LoVo (cell line): Measurements from ENCODE around the gene SHC2.
"Not testable (repeated sequence)": the region's sequence is repeated elsewhere in the genome, so short reads cannot be mapped to it uniquely, and the experiment has no call there.

ENCODE experiments used
- DNase-seq: peaks from one replicate; pipeline ENCODE4 v3.0.0-alpha.2; 2016; ENCODE audit warnings: low spot score

SHC2 gene

GRCh38 chr19:389255-389934 lies 71.4 kb downstream of the SHC2 start:
- no peak for DNase-seq

- DNase-seq = no peak
Observed at GRCh38 chr19:388691-389090, 72.1 kb downstream of the SHC2 start.

GRCh38 chr19:387777-388176 lies 73.1 kb downstream of the SHC2 start:
- DNase-seq = no peak

GRCh38 chr19:386632-387301 lies 74.1 kb downstream of the SHC2 start:
- not testable (repeated sequence) for DNase-seq

- not testable (repeated sequence) for DNase-seq
Observed at GRCh38 chr19:386189-386588, 74.6 kb downstream of the SHC2 start.

GRCh38 chr19:384799-385169 lies 76.0 kb downstream of the SHC2 start:
- no peak for DNase-seq

GRCh38 chr19:383922-384798 lies 76.7 kb downstream of the SHC2 start:
- DNase-seq = no peak

GRCh38 chr19:383040-383439 lies 77.8 kb downstream of the SHC2 start:
- DNase-seq = no peak

- DNase-seq = not testable (repeated sequence)
Observed at GRCh38 chr19:382578-382977, 78.3 kb downstream of the SHC2 start.

GRCh38 chr19:381901-382300 lies 78.9 kb downstream of the SHC2 start:
- DNase-seq = not testable (repeated sequence)

GRCh38 chr19:380618-381219 lies 80.1 kb downstream of the SHC2 start:
- DNase-seq = not testable (repeated sequence)

- DNase-seq = no peak
Observed at GRCh38 chr19:379796-380195, 81.0 kb downstream of the SHC2 start.

GRCh38 chr19:378706-379105 lies 82.1 kb downstream of the SHC2 start:
- no peak for DNase-seq

GRCh38 chr19:377801-378581 lies 82.8 kb downstream of the SHC2 start:
- no peak for DNase-seq

GRCh38 chr19:376111-376470 lies 84.7 kb downstream of the SHC2 start:
- DNase-seq = no peak

- DNase-seq = no peak
Observed at GRCh38 chr19:375395-376110, 85.3 kb downstream of the SHC2 start.

GRCh38 chr19:374886-375235 lies 86.0 kb downstream of the SHC2 start:
- DNase-seq = no peak

- DNase-seq = no peak
Observed at GRCh38 chr19:374183-374885, 86.5 kb downstream of the SHC2 start.

- no peak for DNase-seq
Observed at GRCh38 chr19:373391-374182, 87.2 kb downstream of the SHC2 start.
